Measurements from ENCODE around the gene VSTM1.

DNA sequence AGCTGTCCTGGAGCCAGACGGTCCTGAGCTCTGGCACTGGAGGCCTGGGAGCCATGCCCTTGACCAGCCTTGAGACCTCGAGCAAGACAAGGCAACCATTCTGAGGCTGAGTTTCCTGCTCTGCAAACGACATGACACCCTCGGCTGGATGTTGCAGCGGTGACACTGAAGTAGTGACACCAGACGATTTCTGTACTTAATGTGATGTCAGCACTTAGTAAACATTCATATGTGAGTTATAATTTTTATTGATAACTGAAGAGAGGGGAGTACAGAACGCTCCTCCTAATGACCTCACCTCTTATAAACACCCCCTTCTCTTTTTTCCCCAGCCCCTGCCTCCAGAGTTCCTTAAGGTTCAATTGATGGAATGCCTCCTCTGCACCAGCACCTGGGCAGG is 44.8 kb upstream of the VSTM1 start:
- TF ChIP-seq, protein P1, sequence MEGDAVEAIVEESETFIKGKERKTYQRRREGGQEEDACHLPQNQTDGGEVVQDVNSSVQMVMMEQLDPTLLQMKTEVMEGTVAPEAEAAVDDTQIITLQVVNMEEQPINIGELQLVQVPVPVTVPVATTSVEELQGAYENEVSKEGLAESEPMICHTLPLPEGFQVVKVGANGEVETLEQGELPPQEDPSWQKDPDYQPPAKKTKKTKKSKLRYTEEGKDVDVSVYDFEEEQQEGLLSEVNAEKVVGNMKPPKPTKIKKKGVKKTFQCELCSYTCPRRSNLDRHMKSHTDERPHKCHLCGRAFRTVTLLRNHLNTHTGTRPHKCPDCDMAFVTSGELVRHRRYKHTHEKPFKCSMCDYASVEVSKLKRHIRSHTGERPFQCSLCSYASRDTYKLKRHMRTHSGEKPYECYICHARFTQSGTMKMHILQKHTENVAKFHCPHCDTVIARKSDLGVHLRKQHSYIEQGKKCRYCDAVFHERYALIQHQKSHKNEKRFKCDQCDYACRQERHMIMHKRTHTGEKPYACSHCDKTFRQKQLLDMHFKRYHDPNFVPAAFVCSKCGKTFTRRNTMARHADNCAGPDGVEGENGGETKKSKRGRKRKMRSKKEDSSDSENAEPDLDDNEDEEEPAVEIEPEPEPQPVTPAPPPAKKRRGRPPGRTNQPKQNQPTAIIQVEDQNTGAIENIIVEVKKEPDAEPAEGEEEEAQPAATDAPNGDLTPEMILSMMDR (IDR thresholded peaks at IDR 0.05; ENCODE audit: low read depth, low read length), result no peak
- no peak for TF ChIP-seq EZH2phosphoT487 (IDR thresholded peaks at IDR 0.05; ENCODE audit: low read depth)
